HFFc6 (cell line): ENCODE results near the gene RAPH1. TPM values are rescaled to one million over a fixed set of nuclear protein-coding genes. Genes with fewer than 3 reads are reported as not detected.
"Not testable (repeated sequence)": the region's sequence is repeated elsewhere in the genome, so short reads cannot be mapped to it uniquely, and the experiment has no call there.

Source experiments
- DNase-seq: peaks from one replicate; pipeline ENCODE4 v3.0.0-alpha.2; 2018
- H3K27ac Mint-ChIP-seq: 2 replicates; pipeline ENCODE4 v1.8.0; 2020; ENCODE audit warnings: mild to moderate bottlenecking, mixed read lengths
- H3K27me3 Mint-ChIP-seq: 2 replicates; pipeline ENCODE4 v1.8.0; 2021; ENCODE audit warnings: mild to moderate bottlenecking, moderate library complexity, mixed read lengths; ENCODE audit not compliant: insufficient read depth
- H3K36me3 Mint-ChIP-seq: 2 replicates; pipeline ENCODE4 v1.8.0; 2021; ENCODE audit warnings: low read depth, mixed read lengths
- H3K4me1 Mint-ChIP-seq: 2 replicates; pipeline ENCODE4 v1.8.0; 2020; ENCODE audit warnings: low read depth, mixed read lengths
- H3K4me3 Mint-ChIP-seq: 2 replicates; pipeline ENCODE4 v1.8.0; 2020; ENCODE audit warnings: mild to moderate bottlenecking, moderate library complexity, mixed read lengths
- H3K9me3 Mint-ChIP-seq: 2 replicates; pipeline ENCODE4 v1.8.0; 2020; ENCODE audit warnings: mild to moderate bottlenecking, mixed read lengths
- CTCF ChIP-seq: fragments of 200-600 bp; sonication (generic); IDR thresholded peaks from 2 replicates; pipeline ENCODE4 v1.5.0; 2021; ENCODE audit warnings: antibody characterized with exemption, mild to moderate bottlenecking
- total RNA-seq, 6 experiments: library from RNA; stranded (reverse); fragmentation: NEBNext Ultra II Directional; extraction: Animal tissue kit (Norgen Biotek cat#: 25700); gene quantifications; 2 replicates in 1 of 6; 3 replicates in 5 of 6; pipeline ENCODE4 v1.2.3, GENCODE V29; 2021

RAPH1 gene
- total RNA-seq, 6 experiments from 2014 or later = 40.9 to 49.5 (median 46.9) TPM

- Mint-ChIP-seq H3K27me3 (peaks cover 2% of the 10 kb centered on the region), H3K36me3 (peaks cover 20% of the 10 kb centered on the region), H3K9me3 (no peaks in the 10 kb centered on the region), H3K4me3 (peak overlapping the region; percentile 96), H3K27ac (peak overlapping the region; percentile 79), H3K4me1 (peaks cover 56% of the 10 kb centered on the region)
- TF ChIP-seq CTCF = no peak
- no peak for DNase-seq
These were observed 452 bp downstream of the RAPH1 start for GRCh38 chr2:203534621-203535077.

DNA sequence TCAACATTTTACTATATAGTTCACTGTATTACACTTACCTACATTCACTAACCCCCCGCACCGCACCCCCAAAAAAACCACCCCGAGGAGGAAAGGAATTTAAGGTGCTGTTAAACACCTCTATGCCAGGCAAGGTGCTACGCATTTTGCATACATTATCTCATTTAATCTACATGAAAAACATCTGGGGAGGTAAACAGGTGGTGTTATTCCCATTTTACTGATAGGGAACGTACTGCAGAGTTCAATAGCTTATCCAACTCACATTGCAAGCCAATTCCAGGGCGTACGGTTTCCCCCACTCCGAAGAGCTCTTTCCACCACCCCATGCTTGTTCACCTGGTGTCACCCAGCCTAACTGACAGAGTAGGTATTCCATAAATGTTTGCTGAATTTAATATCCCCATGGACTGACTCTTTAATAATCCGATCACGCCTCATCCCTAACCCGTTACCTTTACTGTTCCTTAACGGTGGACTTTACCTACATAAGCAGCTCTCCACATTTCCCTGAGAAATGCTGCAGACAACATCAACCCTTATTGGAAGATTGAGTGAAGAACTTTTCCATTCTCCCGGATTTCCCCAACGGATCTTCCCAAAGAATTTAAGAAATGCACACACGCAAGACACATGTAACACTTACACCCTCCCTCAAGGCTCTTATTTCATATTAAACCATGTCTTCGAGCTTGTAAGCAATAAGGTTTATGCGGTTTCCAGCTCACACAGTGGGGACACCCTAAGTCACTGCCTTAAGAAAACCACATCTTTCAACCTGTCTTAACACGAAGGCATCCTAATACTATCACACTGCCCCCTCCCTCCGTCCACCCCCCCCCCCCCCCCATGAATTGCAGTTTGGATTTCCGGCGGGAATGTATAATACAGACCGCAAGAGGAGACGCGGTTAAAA is 1.2 kb downstream of the RAPH1 start:
- Mint-ChIP-seq H3K27ac (peak overlapping the region; percentile 79), H3K36me3 (peaks cover 20% of the 10 kb centered on the region), H3K4me1 (peaks cover 58% of the 10 kb centered on the region), H3K9me3 (no peaks in the 10 kb centered on the region), H3K4me3 (peak overlapping the region; percentile 96), H3K27me3 (peaks cover 2% of the 10 kb centered on the region)
- peak; percentile 42 for DNase-seq
- TF ChIP-seq CTCF = no peak

GRCh38 chr2:203532957-203533658 is 2.0 kb downstream of the RAPH1 start:
- DNase-seq = no peak
- H3K4me1 Mint-ChIP-seq = peaks cover 62% of the 10 kb centered on the region
- peaks cover 17% of the 10 kb centered on the region for H3K36me3 Mint-ChIP-seq
- no peak for TF ChIP-seq CTCF
- no peaks in the 10 kb centered on the region for H3K9me3 Mint-ChIP-seq
- H3K27ac Mint-ChIP-seq = peak overlapping the region; percentile 79
- peaks cover under 1% of the 10 kb centered on the region for H3K27me3 Mint-ChIP-seq
- H3K4me3 Mint-ChIP-seq = peak overlapping the region; percentile 96

- no peak for TF ChIP-seq CTCF
- Mint-ChIP-seq H3K4me3 (no peak overlapping the region), H3K36me3 (peaks cover 12% of the 10 kb centered on the region), H3K27me3 (no peaks in the 10 kb centered on the region), H3K9me3 (no peaks in the 10 kb centered on the region), H3K4me1 (peaks cover 43% of the 10 kb centered on the region), H3K27ac (no peak overlapping the region)
- no peak for DNase-seq
These were observed 7.4 kb downstream of the RAPH1 start for GRCh38 chr2:203527719-203528118.

GRCh38 chr2:203513268-203513667 is 21.8 kb downstream of the RAPH1 start:
- H3K27me3 Mint-ChIP-seq, H3K27ac Mint-ChIP-seq, DNase-seq, H3K9me3 Mint-ChIP-seq, H3K36me3 Mint-ChIP-seq, H3K4me3 Mint-ChIP-seq: not testable (repeated sequence)
- H3K4me1 Mint-ChIP-seq = peaks cover 19% of the 10 kb centered on the region

DNA sequence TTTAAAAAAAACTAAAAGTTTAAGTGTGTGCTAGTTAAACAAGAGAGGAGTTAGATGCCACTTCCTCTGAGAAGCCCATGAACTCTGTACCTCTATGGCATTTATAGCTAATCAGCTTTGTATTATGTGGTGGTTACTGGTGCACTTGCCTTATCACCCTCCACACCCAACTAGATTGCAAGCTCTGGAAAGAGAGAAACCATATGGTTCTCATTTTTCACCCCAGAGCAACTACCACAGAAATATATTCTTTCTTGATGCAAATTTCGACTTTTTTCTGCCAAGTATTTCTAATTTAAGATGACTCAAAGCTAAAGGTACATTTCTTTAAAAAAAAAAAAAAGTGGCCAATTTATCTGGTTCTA is 24.2 kb downstream of the RAPH1 start:
- no peak for TF ChIP-seq CTCF
- Mint-ChIP-seq H3K27me3 (no peaks in the 10 kb centered on the region), H3K9me3 (no peaks in the 10 kb centered on the region), H3K4me1 (peaks cover 19% of the 10 kb centered on the region), H3K4me3 (no peak overlapping the region), H3K27ac (no peak overlapping the region), H3K36me3 (peaks cover 9% of the 10 kb centered on the region; the same call in 1 of the 2 replicates)
- DNase-seq = no peak
